Panc1 (cell line): ENCODE results near the gene UBALD2. TPM values are rescaled to one million over a fixed set of nuclear protein-coding genes. Genes with fewer than 3 reads are reported as not detected.

Source experiments
- ATAC-seq: fragments of 200-7000 bp; cut with Tn5 transposase; 2 replicates; pipeline ENCODE4 v1.9.1; 2020; ENCODE audit warnings: mild to moderate bottlenecking, moderate library complexity
- BruUV-seq: library from RNA; stranded (reverse); fragments of 400-500 nt; replicated peaks from 2 replicates; lab custom pipeline; 2021; lab: Mats Ljungman, UMichigan
- CTCF ChIA-PET: fragments of 300-600 bp; sonication (Branson Sonifier 250); formaldehyde crosslinking; loops from one replicate; lab custom pipeline; 2022; ENCODE audit warnings: antibody characterized with exemption; lab: Charles Lee
- POLR2A ChIA-PET: fragments of 300-600 bp; sonication (Branson Sonifier 250); formaldehyde crosslinking; loops from one replicate; lab custom pipeline; 2022; ENCODE audit warnings: antibody characterized with exemption; lab: Charles Lee
- DNase-seq: peaks from one replicate; pipeline ENCODE4 v3.0.0-alpha.2; 2010; ENCODE audit warnings: low read depth, low spot score
- H3K27ac ChIP-seq: 2 replicates; pipeline ENCODE4 v1.5.1; 2011; ENCODE audit warnings: mild to moderate bottlenecking, low read length, inconsistent platforms
- H3K27me3 ChIP-seq: fragments of 200-500 bp; sonication (Bioruptor generic); 2 replicates; pipeline ENCODE4 v1.6.0; 2014; ENCODE audit warnings: low read length, inconsistent platforms; ENCODE audit not compliant: control insufficient read depth, insufficient read depth
- H3K36me3 ChIP-seq: fragments of 200-500 bp; sonication (Bioruptor generic); 2 replicates; pipeline ENCODE4 v1.5.1; 2014; ENCODE audit warnings: inconsistent platforms, mild to moderate bottlenecking, low read length, moderate library complexity; ENCODE audit not compliant: control insufficient read depth, insufficient read depth
- H3K4me1 ChIP-seq: 2 replicates; pipeline ENCODE4 v1.5.1; 2011; ENCODE audit warnings: inconsistent platforms, mild to moderate bottlenecking, low read length, moderate library complexity; ENCODE audit not compliant: control insufficient read depth, insufficient read depth
- H3K4me3 ChIP-seq, 2 experiments: 2 replicates each; pipeline ENCODE4 v1.5.1; 2011 to 2012; ENCODE audit warnings: low read depth in 2 of 2, low read length in 2 of 2, mild to moderate bottlenecking in 2 of 2, inconsistent platforms in 1 of 2, moderate library complexity in 1 of 2
- H3K9me3 ChIP-seq: fragments of 200-500 bp; sonication (Bioruptor generic); 2 replicates; pipeline ENCODE4 v1.5.1; 2014; ENCODE audit warnings: low read depth, mild to moderate bottlenecking, inconsistent platforms, low read length, moderate library complexity; ENCODE audit not compliant: control insufficient read depth, insufficient read depth
- CTCF ChIP-seq: fragments of 450-650 bp; IDR thresholded peaks from 2 replicates; pipeline ENCODE4 v1.5.1; 2017; ENCODE audit warnings: mild to moderate bottlenecking
- POLR2AphosphoS5 ChIP-seq: IDR thresholded peaks from 2 replicates; pipeline ENCODE4 v1.6.1; 2012; ENCODE audit warnings: mild to moderate bottlenecking, low read depth, low read length, moderate library complexity
- REST ChIP-seq, 2 experiments: IDR thresholded peaks; 2 replicates each; pipeline ENCODE4 v1.6.1; 2011 to 2012; ENCODE audit warnings: low read depth in 2 of 2, control low read depth in 1 of 2, low read length in 1 of 2, mild to moderate bottlenecking in 1 of 2, moderate library complexity in 1 of 2; ENCODE audit not compliant: insufficient read depth in 1 of 2
- SIN3A ChIP-seq: IDR thresholded peaks from 2 replicates; pipeline ENCODE4 v1.6.1; 2012; ENCODE audit warnings: low read depth, mild to moderate bottlenecking, low read length, moderate library complexity, borderline replicate concordance; ENCODE audit not compliant: insufficient read depth
- TCF7L2 ChIP-seq: IDR thresholded peaks from 2 replicates; pipeline ENCODE4 v1.6.1; 2011; ENCODE audit warnings: mild to moderate bottlenecking, low read depth, low read length, inconsistent platforms
- in situ Hi-C: cut with HindIII; loops from 2 replicates; pipeline ENCODE4 v1.10.0; 2016; ENCODE audit warnings: low sequenced_read_pairs, low pct_unique_long_range_greater_than_20kb
- intact Hi-C: fragments of 100-400 bp; cut with micrococcal nuclease; formaldehyde crosslinking; loops from one replicate; pipeline ENCODE4 v1.10.0; 2022; ENCODE audit not compliant: unreplicated experiment
- total RNA-seq: library from RNA; stranded (reverse); gene quantifications from one replicate; pipeline ENCODE4 v1.2.1, GENCODE V29; 2021; ENCODE audit not compliant: unreplicated experiment

Gene UBALD2
- total RNA-seq, 1 experiment from 2014 or later, result 30.0 TPM

DNA sequence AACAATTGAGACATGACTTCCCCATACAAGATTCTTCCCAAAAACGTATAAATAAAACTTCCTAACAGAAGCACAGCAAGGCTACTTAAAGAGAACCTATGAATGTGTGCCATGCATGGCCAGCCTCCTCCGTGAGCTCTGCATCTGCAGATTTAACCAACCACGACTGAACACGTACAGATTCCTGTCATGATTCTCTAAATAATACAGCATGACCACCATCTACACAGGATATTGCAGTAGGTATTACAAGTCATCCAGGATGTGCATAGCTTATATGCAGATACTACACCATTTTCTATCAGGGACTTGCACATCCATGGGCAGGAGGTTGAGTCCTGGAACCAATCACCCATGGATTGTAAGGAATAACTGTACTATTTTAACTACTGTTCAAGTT is 44.3 kb downstream of the UBALD2 start:
- no peaks in the 10 kb centered on the region for H3K4me1 ChIP-seq
- H3K36me3 ChIP-seq, result peaks cover 7% of the 10 kb centered on the region; the same call in 1 of the 2 replicates
- H3K4me3 ChIP-seq, result no peak overlapping the region
- no peaks in the 10 kb centered on the region for H3K9me3 ChIP-seq
- no TSS peak for BruUV-seq
- DNase-seq (no peak), ATAC-seq (no peak)
- TF ChIP-seq REST (IDR thresholded peaks at IDR 0.05; ENCODE audit: insufficient read depth in 1 of 2, low read depth in 2 of 2, low read length in 1 of 2), result no peak
- TF ChIP-seq SIN3A, result no peak
- ChIA-PET POLR2A (interaction anchor here (0.7 kb wide), 1 partner anchor 12 kb away, joined by 5 read pairs; no protein-coding TSS in a partner anchor), CTCF (interaction anchor here (0.5 to 0.6 kb wide), 2 partner anchors 45 to 154 kb away, joined by 4 to 5 read pairs; no protein-coding TSS in a partner anchor)
- no peaks in the 10 kb centered on the region for H3K27me3 ChIP-seq
- in situ Hi-C loops, result no loop called here
- no peak overlapping the region for H3K27ac ChIP-seq
- intact Hi-C loops, result no loop called here

- no peak for ATAC-seq
- Histone ChIP-seq H3K4me3 (no peak overlapping the region), H3K4me1 (no peaks in the 10 kb centered on the region), H3K27me3 (no peaks in the 10 kb centered on the region), H3K27ac (no peak overlapping the region), H3K36me3 (peaks cover 7% of the 10 kb centered on the region; the same call in 1 of the 2 replicates), H3K9me3 (no peaks in the 10 kb centered on the region)
- ChIA-PET POLR2A (no interaction called here), CTCF (no interaction called here)
- TF ChIP-seq POLR2AphosphoS5 (no peak), CTCF (no peak), SIN3A (no peak), REST (IDR thresholded peaks at IDR 0.05; ENCODE audit: insufficient read depth in 1 of 2, low read depth in 2 of 2, low read length in 1 of 2) (no peak), TCF7L2 (no peak)
- no TSS peak for BruUV-seq
- intact Hi-C loops (no loop called here), in situ Hi-C loops (no loop called here)
- no peak for DNase-seq
Observed at GRCh38 chr17:76312735-76313134, 47.6 kb downstream of the UBALD2 start.
